Hepatocyte (in vitro differentiated cells): ENCODE data around the gene ZNF398. TPM values are rescaled to one million over a fixed set of nuclear protein-coding genes. Genes with fewer than 3 reads are reported as not detected.

Experiments used
- DNase-seq: peaks from one replicate; pipeline ENCODE4 v3.0.0-alpha.2; 2016; ENCODE audit warnings: low spot score
- H2AFZ ChIP-seq: fragments of 200-600 bp; sonication (generic); 2 replicates; pipeline ENCODE4 v1.6.0; 2016; ENCODE audit warnings: antibody characterized with exemption, mild to moderate bottlenecking
- H3K27ac ChIP-seq: fragments of 200-600 bp; sonication (generic); 2 replicates; pipeline ENCODE4 v1.5.1; 2016; ENCODE audit warnings: mild to moderate bottlenecking
- H3K27me3 ChIP-seq: fragments of 200-600 bp; sonication (generic); 2 replicates; pipeline ENCODE4 v1.6.1; 2016
- H3K36me3 ChIP-seq: fragments of 200-600 bp; sonication (generic); replicated peaks from 2 replicates; pipeline ENCODE4 v1.5.1; 2016; ENCODE audit warnings: low read depth; ENCODE audit not compliant: insufficient read depth
- H3K4me1 ChIP-seq: fragments of 200-600 bp; sonication (generic); 2 replicates; pipeline ENCODE4 v1.5.1; 2016; ENCODE audit warnings: mild to moderate bottlenecking, moderate library complexity; ENCODE audit not compliant: insufficient read depth
- H3K4me2 ChIP-seq: fragments of 200-600 bp; sonication (generic); 2 replicates; pipeline ENCODE4 v1.6.0; 2016
- H3K4me3 ChIP-seq: fragments of 200-600 bp; sonication (generic); 2 replicates; pipeline ENCODE4 v1.5.1; 2016; ENCODE audit warnings: mild to moderate bottlenecking
- H3K79me2 ChIP-seq: fragments of 200-600 bp; sonication (generic); 2 replicates; pipeline ENCODE4 v1.6.0; 2017; ENCODE audit warnings: mild to moderate bottlenecking
- H3K9me2 ChIP-seq: fragments of 200-600 bp; sonication (generic); replicated peaks from 2 replicates; pipeline ENCODE4 v1.6.0; 2017; ENCODE audit warnings: mild to moderate bottlenecking; ENCODE audit not compliant: insufficient read depth
- H3K9me3 ChIP-seq: fragments of 200-600 bp; sonication (generic); 2 replicates; pipeline ENCODE4 v1.5.1; 2016; ENCODE audit warnings: low read depth, mild to moderate bottlenecking
- H4K20me1 ChIP-seq: fragments of 200-600 bp; sonication (generic); 2 replicates; pipeline ENCODE4 v1.6.0; 2016; ENCODE audit warnings: mild to moderate bottlenecking; ENCODE audit not compliant: insufficient read depth, poor library complexity, severe bottlenecking
- EZH2 ChIP-seq: fragments of 200-600 bp; sonication (generic); IDR thresholded peaks from 2 replicates; pipeline ENCODE4 v1.6.1; 2016; ENCODE audit warnings: antibody characterized with exemption, mild to moderate bottlenecking, borderline replicate concordance
- EZH2phosphoT487 ChIP-seq: fragments of 200-600 bp; sonication (generic); IDR thresholded peaks from one replicate; pipeline ENCODE4 v1.6.1; 2018; ENCODE audit warnings: antibody characterized with exemption, mild to moderate bottlenecking, low read depth, moderate library complexity; ENCODE audit not compliant: unreplicated experiment, severe bottlenecking
- WGBS: methylation state at CpG from one replicate; pipeline ENCODE4 v1.1.6; 2016; ENCODE audit warnings: low lambda C conversion rate; ENCODE audit errors: missing lambda C conversion rate; 5-methylcytosine and 5-hydroxymethylcytosine counted together
- polyA plus RNA-seq: library from polyadenylated mRNA; unstranded; fragments of >200 nt; fragmentation: Nextera tagmentation; extraction: Ambion mirVana; gene quantifications from 2 replicates; pipeline ENCODE4 v1.2.1, GENCODE V29; 2016
- total RNA-seq: library from RNA; depleted of rRNA; stranded (reverse); fragments of >200 nt; gene quantifications from 2 replicates; pipeline ENCODE4 v1.2.3, GENCODE V29; 2014
- TF ChIP-seq, protein P1 (sequence below): fragments of 200-600 bp; sonication (generic); IDR thresholded peaks from 2 replicates; pipeline ENCODE4 v1.5.1; 2016; ENCODE audit warnings: antibody characterized with exemption, mild to moderate bottlenecking; ENCODE audit not compliant: poor library complexity

ZNF398 gene
- total and polyA plus RNA-seq, 2 experiments from 2014 or later = 8.1 to 12.5 TPM

DNA sequence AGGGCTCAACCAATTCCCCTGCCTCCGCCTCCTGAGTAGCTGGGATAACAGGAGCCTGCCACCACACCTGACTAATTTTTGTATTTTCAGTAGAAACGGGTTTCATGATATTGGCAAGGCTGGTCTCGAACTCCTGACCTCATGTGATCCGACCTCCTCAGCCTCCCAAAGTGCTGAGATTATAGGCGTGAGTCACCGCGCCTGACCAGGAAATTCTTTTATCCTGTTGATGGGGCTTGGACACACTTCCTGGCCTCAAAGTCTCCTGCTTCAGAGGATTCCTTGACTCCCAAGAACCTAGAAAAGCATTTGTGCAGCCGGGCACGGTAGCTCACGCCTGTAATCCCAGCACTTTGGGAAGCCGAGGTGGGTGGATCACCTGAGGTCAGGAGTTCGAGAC lies 37.3 kb upstream of the ZNF398 start:
- Histone ChIP-seq H2AFZ (no peak overlapping the region), H3K4me1 (no peaks in the 10 kb centered on the region), H3K27ac (no peak overlapping the region), H3K79me2 (no peaks in the 10 kb centered on the region), H3K27me3 (no peaks in the 10 kb centered on the region), H3K4me2 (no peak overlapping the region), H3K9me2 (no peaks in the 10 kb centered on the region), H3K4me3 (no peak overlapping the region), H3K36me3 (no peaks in the 10 kb centered on the region), H4K20me1 (no peaks in the 10 kb centered on the region), H3K9me3 (no peaks in the 10 kb centered on the region)
- 95% methylated on average over 12 of the region's 12 CpGs for WGBS
- no peak for TF ChIP-seq EZH2phosphoT487
- TF ChIP-seq, protein P1, sequence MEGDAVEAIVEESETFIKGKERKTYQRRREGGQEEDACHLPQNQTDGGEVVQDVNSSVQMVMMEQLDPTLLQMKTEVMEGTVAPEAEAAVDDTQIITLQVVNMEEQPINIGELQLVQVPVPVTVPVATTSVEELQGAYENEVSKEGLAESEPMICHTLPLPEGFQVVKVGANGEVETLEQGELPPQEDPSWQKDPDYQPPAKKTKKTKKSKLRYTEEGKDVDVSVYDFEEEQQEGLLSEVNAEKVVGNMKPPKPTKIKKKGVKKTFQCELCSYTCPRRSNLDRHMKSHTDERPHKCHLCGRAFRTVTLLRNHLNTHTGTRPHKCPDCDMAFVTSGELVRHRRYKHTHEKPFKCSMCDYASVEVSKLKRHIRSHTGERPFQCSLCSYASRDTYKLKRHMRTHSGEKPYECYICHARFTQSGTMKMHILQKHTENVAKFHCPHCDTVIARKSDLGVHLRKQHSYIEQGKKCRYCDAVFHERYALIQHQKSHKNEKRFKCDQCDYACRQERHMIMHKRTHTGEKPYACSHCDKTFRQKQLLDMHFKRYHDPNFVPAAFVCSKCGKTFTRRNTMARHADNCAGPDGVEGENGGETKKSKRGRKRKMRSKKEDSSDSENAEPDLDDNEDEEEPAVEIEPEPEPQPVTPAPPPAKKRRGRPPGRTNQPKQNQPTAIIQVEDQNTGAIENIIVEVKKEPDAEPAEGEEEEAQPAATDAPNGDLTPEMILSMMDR = no peak
- TF ChIP-seq EZH2 = no peak
- no peak for DNase-seq

DNA sequence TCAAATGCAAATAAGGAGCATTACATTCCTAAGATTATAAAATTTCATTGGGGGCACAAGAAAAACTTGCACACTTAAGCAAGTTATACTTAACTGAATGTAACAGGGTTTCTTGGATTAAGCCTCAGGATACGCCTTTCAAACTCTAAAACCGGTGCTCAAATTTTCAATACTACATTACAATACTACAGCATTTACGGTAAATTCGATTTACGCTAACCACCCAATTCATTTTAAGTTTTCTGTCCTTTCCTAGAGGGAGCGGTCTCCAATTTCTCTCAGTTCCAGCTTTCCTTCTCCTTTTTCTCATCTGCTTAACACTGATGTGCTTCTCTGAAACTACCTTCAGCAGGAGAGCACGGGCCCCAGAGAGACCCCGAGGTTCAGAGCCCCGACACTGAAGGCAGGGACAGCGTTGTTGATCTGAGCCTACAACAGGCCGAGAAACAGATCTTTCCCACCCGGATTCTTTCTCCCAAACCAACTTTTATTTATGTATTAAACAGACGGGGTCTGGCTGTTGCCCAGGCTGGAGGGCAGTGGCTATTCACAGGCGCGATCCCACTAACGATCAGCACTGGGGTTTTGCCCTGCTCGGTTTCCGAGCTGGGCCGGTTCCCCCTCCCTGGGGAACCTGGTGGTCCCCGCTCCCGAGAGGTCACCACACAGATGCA lies 21.9 kb upstream of the ZNF398 start:
- Histone ChIP-seq H4K20me1 (no peaks in the 10 kb centered on the region), H3K9me2 (no peaks in the 10 kb centered on the region), H2AFZ (peak overlapping the region; percentile 99), H3K4me1 (peaks cover 11% of the 10 kb centered on the region), H3K27ac (peak overlapping the region; percentile 100), H3K79me2 (peaks cover 44% of the 10 kb centered on the region), H3K9me3 (no peaks in the 10 kb centered on the region), H3K27me3 (no peaks in the 10 kb centered on the region), H3K36me3 (no peaks in the 10 kb centered on the region), H3K4me2 (peak overlapping the region; percentile 90), H3K4me3 (peak overlapping the region; percentile 100)
- TF ChIP-seq EZH2 (no peak), EZH2phosphoT487 (no peak)
- TF ChIP-seq, protein P1 = no peak
- 2% methylated on average over 20 of the region's 21 CpGs for WGBS
- no peak for DNase-seq

DNA sequence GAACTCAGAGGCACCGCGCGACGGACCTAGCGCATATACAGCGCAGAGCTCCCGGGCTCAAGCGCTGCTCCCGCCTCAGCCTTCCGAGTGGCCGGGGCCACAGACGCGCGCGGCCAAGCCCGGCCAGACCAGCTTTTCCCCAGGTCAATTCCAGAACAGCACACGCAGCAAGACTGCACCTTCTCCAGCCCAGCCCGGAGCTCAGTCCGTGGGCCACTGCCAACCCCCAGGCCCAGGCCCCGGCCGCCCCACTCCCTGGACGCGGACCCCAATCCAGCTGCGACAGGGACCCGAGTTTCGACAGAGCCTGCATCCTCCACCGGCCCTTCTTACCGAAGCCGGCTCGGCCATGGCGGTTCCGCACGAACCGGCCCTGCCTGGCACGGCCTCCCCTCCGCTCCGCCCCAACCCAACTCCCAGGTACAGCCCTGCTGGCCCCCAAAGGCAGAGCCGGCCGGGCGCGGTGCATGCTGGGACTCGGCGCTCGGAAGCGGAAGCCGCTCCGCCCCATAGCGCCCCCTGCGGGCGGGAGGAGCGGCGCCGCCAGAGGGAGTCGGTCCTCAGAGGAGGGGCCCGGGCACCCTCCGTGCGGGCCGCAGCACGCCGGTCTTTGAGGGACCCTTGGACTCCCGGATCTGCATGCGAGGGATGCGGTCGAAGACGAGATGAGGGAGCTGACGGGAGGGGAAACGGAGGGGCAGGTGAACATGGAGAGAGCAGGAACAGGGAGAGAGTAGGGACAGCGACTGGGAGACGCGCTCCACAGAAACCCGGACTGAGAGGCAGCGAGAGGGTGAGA lies 21.2 kb upstream of the ZNF398 start, which contains the start of gene ZNF425:
Gene ZNF425, minus strand, starts transcription at position 462 of the 799 bp plus-strand sequence. Its CDS starts 111 bp downstream, at position 351.
- no peaks in the 10 kb centered on the region for H3K27me3 ChIP-seq
- no peaks in the 10 kb centered on the region for H3K9me2 ChIP-seq
- H3K79me2 ChIP-seq = peaks cover 44% of the 10 kb centered on the region
- no peaks in the 10 kb centered on the region for H3K9me3 ChIP-seq
- no peaks in the 10 kb centered on the region for H4K20me1 ChIP-seq
- H3K4me1 ChIP-seq = peaks cover 11% of the 10 kb centered on the region
- no peaks in the 10 kb centered on the region for H3K36me3 ChIP-seq
- H2AFZ ChIP-seq = peak within 1 kb of the TSS; percentile 99
- H3K4me2 ChIP-seq = peak within 1 kb of the TSS; percentile 95
- H3K4me3 ChIP-seq = peak within 1 kb of the TSS; percentile 100
- H3K27ac ChIP-seq = peak within 1 kb of the TSS; percentile 100
- WGBS = 2% methylated on average over 69 of the region's 72 CpGs
- TF ChIP-seq EZH2phosphoT487 (no peak), EZH2 (no peak)
- TF ChIP-seq, protein P1 = peak; percentile 97
- DNase-seq = peak; percentile 98
